Heart right ventricle (tissue), 16 donors: ENCODE results near the gene DTNA. TPM values are rescaled to one million over a fixed set of nuclear protein-coding genes. Genes with fewer than 3 reads are reported as not detected.

Source experiments
- ATAC-seq, 8 donors: fragments of 200-7000 bp; cut with Tn5 transposase; one replicate each; pipeline ENCODE4 v1.9.1; 2020; ENCODE audit warnings: mild to moderate bottlenecking in 8 of 8, moderate library complexity in 8 of 8, moderate number of reproducible peaks in 1 of 8
- DNase-seq, 2 donors: peaks; one replicate each; pipeline ENCODE4 v3.0.0-alpha.2; 2020
- H3K27ac ChIP-seq, 10 donors: fragments of 200-600 bp; sonication (generic) in 2 of 10; one replicate each; pipeline versions ENCODE4 v1.5.0 to v1.8.0; 2020 to 2022; ENCODE audit warnings: mild to moderate bottlenecking in 3 of 10
- H3K27me3 ChIP-seq, 7 donors: fragments of 200-600 bp; one replicate each; pipeline ENCODE4 v1.8.0; 2021 to 2022; ENCODE audit warnings: mild to moderate bottlenecking in 2 of 7
- H3K36me3 ChIP-seq, 9 donors: fragments of 200-600 bp; sonication (generic) in 1 of 9; one replicate each; pipeline versions ENCODE4 v1.5.0 to v1.8.0; 2020 to 2022; ENCODE audit warnings: mild to moderate bottlenecking in 2 of 9
- H3K4me1 ChIP-seq, 9 donors: fragments of 200-600 bp; sonication (generic) in 1 of 9; one replicate each; pipeline versions ENCODE4 v1.5.0 to v1.8.0; 2020 to 2022; ENCODE audit warnings: mild to moderate bottlenecking in 4 of 9
- H3K4me3 ChIP-seq, 10 donors: fragments of 200-600 bp; sonication (generic) in 2 of 10; one replicate each; pipeline versions ENCODE4 v1.5.0 to v1.8.0; 2020 to 2022; ENCODE audit warnings: mild to moderate bottlenecking in 7 of 10, moderate library complexity in 2 of 10
- H3K9me3 ChIP-seq, 11 donors: fragments of 200-600 bp in 10 of 11; sonication (generic) in 2 of 11; one replicate each; pipeline versions ENCODE4 v1.5.0 to v1.8.0; 2013 to 2022; ENCODE audit warnings: mild to moderate bottlenecking in 2 of 11, control low read depth in 1 of 11, moderate library complexity in 1 of 11
- CTCF ChIP-seq, 9 donors: fragments of 200-600 bp; sonication (generic) in 2 of 9; IDR thresholded peaks; one replicate each; pipeline versions ENCODE4 v1.5.0 to v1.8.0; 2021 to 2022; ENCODE audit warnings: antibody characterized with exemption in 9 of 9, mild to moderate bottlenecking in 5 of 9, moderate library complexity in 1 of 9
- WGBS, 2 donors: extraction: QIAGEN DNeasy Blood & Tissue Kit; methylation state at CpG; one replicate each; pipeline ENCODE4 v1.1.7; 2013; ENCODE audit warnings: inconsistent platforms in 1 of 2; 5-methylcytosine and 5-hydroxymethylcytosine counted together
- intact Hi-C, 10 donors: fragments of 100-400 bp; cut with DNase I; formaldehyde crosslinking; loops; one replicate each; pipeline versions ENCODE4 v1.11.1 to v1.14.2; 2022
- polyA plus RNA-seq, 2 donors: library from polyadenylated mRNA; stranded (reverse); fragments of 200-250 nt; gene quantifications; one replicate each; pipeline ENCODE4 v1.2.3, GENCODE V29; 2013
- total RNA-seq, 10 donors: library from RNA; stranded (reverse); fragmentation: NEBNext Ultra II Directional in 3 of 10; extraction: Animal tissue kit (Norgen Biotek cat#: 25700) in 3 of 10; gene quantifications; one replicate each; pipeline versions ENCODE4 v1.2.1 to v1.2.4, GENCODE V29; 2021 to 2023
- donor health status: Arrhythmogenic right ventricular cardiomyopathy.
- donor health status: ischemic (EF 13 %, LVEDD 7.1; RV severe dilation, severe dysfunction).
- donor health status: healthy with polysubstance abuse.
- donor health status: DM: no; HTN: yes; CAD: no.
- donor health status: DM: no; HTN: no; CAD: no.
- donor health status: ischemic (EF 25% LVEDD 6.9; RV normal size, moderate dysfunction).
- donor health status: ischemic (EF 25% LVEDD 5.7; RV mildly dilated, moderate dysfunction).
- donor health status: healthy.
- donor health status: DM: yes; HTN: yes; CAD: no.
- donor health status: Ischemic cardiomyopathy.
- donor health status: ischemic (EF 35%, LVEDD 5.7; RV mildly dilated, moderate dysfunction).
- donor health status: nonischemic (EF 11% LVEDD 7.7; RV severe dilation, severe dysfunction).
- donor health status: DM: yes; HTN: yes; CAD: no.
- donor health status: PGD.
- donor health status: ischemic (EF 29% LVEDD 5.4; RV normal size, mild dysfunction).
- donor health status: nonischemic (EF 23%, LVEDD 6.1; RV moderate dilation, normal function).

The DTNA gene
- total and polyA plus RNA-seq, 12 donors: 65.4 to 198 (median 179) TPM

- no peak for TF ChIP-seq CTCF (IDR thresholded peaks at IDR 0.05)
- intact Hi-C loops: loop anchor here in 1 of 10 donors (5.0 kb wide), 1 partner anchor 282 kb away; no protein-coding TSS in a partner anchor
- no peak for ATAC-seq
- H3K27me3 ChIP-seq: no peaks in the 10 kb centered on the region
- peaks cover 0 to 17% (median 0%) of the 10 kb centered on the region in 9 donors for H3K36me3 ChIP-seq
- no peak overlapping the region for H3K4me3 ChIP-seq
- H3K9me3 ChIP-seq: peaks cover 0 to 4% (median 0%) of the 10 kb centered on the region in 11 donors
- peaks cover 0 to 8% (median 0%) of the 10 kb centered on the region in 9 donors for H3K4me1 ChIP-seq
- 98 to 100% methylated on average over 1 of the region's 1 CpG for WGBS, 2 donors
- DNase-seq: no peak
- H3K27ac ChIP-seq: no peak overlapping the region
These were observed 134.0 kb downstream of the DTNA start for GRCh38 chr18:34844072-34844471.

GRCh38 chr18:34844732-34845459 lies 134.8 kb downstream of the DTNA start:
- peaks cover 0 to 25% (median 6%) of the 10 kb centered on the region in 9 donors for H3K36me3 ChIP-seq
- ATAC-seq: peak in 1 of 8 donors; percentile 31
- no peak for DNase-seq
- peaks cover 0 to under 1% (median 0%) of the 10 kb centered on the region in 9 donors for H3K4me1 ChIP-seq
- TF ChIP-seq CTCF (IDR thresholded peaks at IDR 0.05): no peak
- no peak overlapping the region for H3K4me3 ChIP-seq
- H3K27ac ChIP-seq: no peak overlapping the region
- H3K9me3 ChIP-seq: peaks cover 0 to 4% (median 0%) of the 10 kb centered on the region in 11 donors
- 87 to 88% methylated on average over 5 of the region's 5 CpGs for WGBS, 2 donors
- intact Hi-C loops: loop anchor here in 1 of 10 donors (5.0 kb wide), 1 partner anchor 283 kb away; no protein-coding TSS in a partner anchor
- H3K27me3 ChIP-seq: no peaks in the 10 kb centered on the region

- Histone ChIP-seq H3K4me1 (no peaks in the 10 kb centered on the region), H3K36me3 (peaks cover 0 to 48% (median 6%) of the 10 kb centered on the region in 9 donors), H3K27ac (no peak overlapping the region), H3K27me3 (no peaks in the 10 kb centered on the region), H3K9me3 (peaks cover 0 to 4% (median 0%) of the 10 kb centered on the region in 11 donors), H3K4me3 (no peak overlapping the region)
- DNase-seq (no peak), ATAC-seq (no peak)
- intact Hi-C loops: no loop called here
- no peak for TF ChIP-seq CTCF (IDR thresholded peaks at IDR 0.05)
These were observed 137.3 kb downstream of the DTNA start for GRCh38 chr18:34847408-34847807.

GRCh38 chr18:34848156-34848555 lies 138.1 kb downstream of the DTNA start:
- intact Hi-C loops: no loop called here
- WGBS, 2 donors: 85 to 88% methylated on average over 5 of the region's 5 CpGs
- no peaks in the 10 kb centered on the region for H3K27me3 ChIP-seq
- no peak for TF ChIP-seq CTCF (IDR thresholded peaks at IDR 0.05)
- DNase-seq: no peak
- H3K27ac ChIP-seq: no peak overlapping the region
- no peak overlapping the region for H3K4me3 ChIP-seq
- H3K9me3 ChIP-seq: peaks cover 0 to 3% (median 0%) of the 10 kb centered on the region in 11 donors
- peaks cover 0 to 55% (median 9%) of the 10 kb centered on the region in 9 donors for H3K36me3 ChIP-seq
- ATAC-seq: no peak
- H3K4me1 ChIP-seq: no peaks in the 10 kb centered on the region
